Activated T-cell treated with anti-CD3 and anti-CD28 coated beads for 48 hours (primary cell): Measurements from ENCODE around the gene KREMEN1.
A peak's percentile ranks its signal among the peaks of the same experiment; 100 is the strongest.
"Not testable (repeated sequence)": the region's sequence is repeated elsewhere in the genome, so short reads cannot be mapped to it uniquely, and the experiment has no call there.

Experiments
- DNase-seq: peaks from one replicate; pipeline ENCODE4 v3.0.0-alpha.2; 2020; ENCODE audit warnings: low read depth

The KREMEN1 gene

GRCh38 chr22:29072979-29073617 is at the start of gene KREMEN1:
Gene KREMEN1, plus strand, starts transcription at chr22:29073035. Its CDS starts 96 bp downstream, at chr22:29073131.
- no peak for DNase-seq

- no peak for DNase-seq
These were observed 49.6 kb upstream of the KREMEN1 start for GRCh38 chr22:29023172-29023796.

GRCh38 chr22:29026579-29026978 is 46.3 kb upstream of the KREMEN1 start:
- DNase-seq: no peak

- DNase-seq: no peak
These were observed 44.4 kb upstream of the KREMEN1 start for GRCh38 chr22:29028468-29028867.

- no peak for DNase-seq
These were observed 43.4 kb upstream of the KREMEN1 start for GRCh38 chr22:29029202-29030000.

GRCh38 chr22:29030016-29030617 is 42.7 kb upstream of the KREMEN1 start:
- no peak for DNase-seq

GRCh38 chr22:29030618-29031226 is 42.1 kb upstream of the KREMEN1 start:
- DNase-seq: no peak

- DNase-seq: no peak
These were observed 41.4 kb upstream of the KREMEN1 start for GRCh38 chr22:29031227-29032011.

- DNase-seq: no peak
These were observed 40.8 kb upstream of the KREMEN1 start for GRCh38 chr22:29032014-29032475.

GRCh38 chr22:29032584-29032983 is 40.3 kb upstream of the KREMEN1 start:
- no peak for DNase-seq

GRCh38 chr22:29037340-29037932 is 35.4 kb upstream of the KREMEN1 start:
- no peak for DNase-seq

- no peak for DNase-seq
These were observed 33.7 kb upstream of the KREMEN1 start for GRCh38 chr22:29039148-29039547.

- DNase-seq: not testable (repeated sequence)
These were observed 33.2 kb upstream of the KREMEN1 start for GRCh38 chr22:29039684-29040083.

- peak; percentile 25 for DNase-seq
These were observed 32.2 kb upstream of the KREMEN1 start for GRCh38 chr22:29040385-29041275.

- DNase-seq: no peak
These were observed 31.4 kb upstream of the KREMEN1 start for GRCh38 chr22:29041408-29041807.

GRCh38 chr22:29043906-29044575 is 28.8 kb upstream of the KREMEN1 start:
- no peak for DNase-seq

GRCh38 chr22:29044657-29045176 is 28.1 kb upstream of the KREMEN1 start:
- DNase-seq: no peak

- no peak for DNase-seq
These were observed 23.8 kb upstream of the KREMEN1 start for GRCh38 chr22:29048822-29049654.
